ENCODE data around the gene ASXL1. TPM values are rescaled to one million over a fixed set of nuclear protein-coding genes. Genes with fewer than 3 reads are reported as not detected.
A peak's percentile ranks its signal among the peaks of the same experiment; 100 is the strongest.
"Not testable (repeated sequence)": the region's sequence is repeated elsewhere in the genome, so short reads cannot be mapped to it uniquely, and the experiment has no call there.

Gene ASXL1
- total RNA-seq, 1 donor from 2014 or later, result 142 TPM

- DNase-seq, result peak; percentile 73
- intact Hi-C loops (cut with micrococcal nuclease), result loop anchor here (5.0 kb wide), 2 partner anchors 37 to 128 kb away; no protein-coding TSS in a partner anchor
- Mint-ChIP-seq H3K9me3 (no peaks in the 10 kb centered on the region), H3K36me3 (ENCODE audit: low read depth) (peaks cover 27% of the 10 kb centered on the region), H3K4me1 (peaks cover 59% of the 10 kb centered on the region), H3K27me3 (no peaks in the 10 kb centered on the region), H3K27ac (peak overlapping the region; percentile 82), H3K4me3 (peak overlapping the region; percentile 90)
Measured at GRCh38 chr20:32359633-32360332, 1.7 kb downstream of the ASXL1 start.

- DNase-seq, result no peak
- peaks cover 27% of the 10 kb centered on the region for H3K36me3 Mint-ChIP-seq (ENCODE audit: low read depth)
- H3K4me3 Mint-ChIP-seq, result peak overlapping the region; percentile 90
- peak overlapping the region; percentile 45 for H3K27ac Mint-ChIP-seq
- no peaks in the 10 kb centered on the region for H3K9me3 Mint-ChIP-seq
- intact Hi-C loops (cut with micrococcal nuclease), result no loop called here
- H3K27me3 Mint-ChIP-seq, result no peaks in the 10 kb centered on the region
- H3K4me1 Mint-ChIP-seq, result peaks cover 59% of the 10 kb centered on the region
Measured at GRCh38 chr20:32360333-32360634, 2.2 kb downstream of the ASXL1 start.

- Mint-ChIP-seq H3K4me1 (peaks cover 61% of the 10 kb centered on the region), H3K9me3 (no peaks in the 10 kb centered on the region), H3K27ac (peak overlapping the region; percentile 12), H3K27me3 (no peaks in the 10 kb centered on the region), H3K36me3 (ENCODE audit: low read depth) (peaks cover 37% of the 10 kb centered on the region), H3K4me3 (peak overlapping the region; percentile 90)
- intact Hi-C loops (cut with micrococcal nuclease), result no loop called here
- no peak for DNase-seq
Measured at GRCh38 chr20:32362901-32363364, 4.8 kb downstream of the ASXL1 start.

GRCh38 chr20:32363492-32363891, 5.4 kb downstream of the ASXL1 start:
- Mint-ChIP-seq H3K36me3 (ENCODE audit: low read depth) (peaks cover 41% of the 10 kb centered on the region), H3K9me3 (no peaks in the 10 kb centered on the region), H3K27me3 (no peaks in the 10 kb centered on the region), H3K4me1 (peaks cover 67% of the 10 kb centered on the region), H3K4me3 (no peak overlapping the region), H3K27ac (peak overlapping the region; percentile 11)
- intact Hi-C loops (cut with micrococcal nuclease), result no loop called here
- no peak for DNase-seq

- peak overlapping the region; percentile 1 for H3K27ac Mint-ChIP-seq
- H3K9me3 Mint-ChIP-seq, result no peaks in the 10 kb centered on the region
- no peak for DNase-seq
- intact Hi-C loops (cut with micrococcal nuclease), result loop anchor here (5.0 kb wide), 2 partner anchors 32 to 38 kb away; no protein-coding TSS in a partner anchor
- peaks cover 71% of the 10 kb centered on the region for H3K4me1 Mint-ChIP-seq
- no peaks in the 10 kb centered on the region for H3K27me3 Mint-ChIP-seq
- peaks cover 44% of the 10 kb centered on the region for H3K36me3 Mint-ChIP-seq (ENCODE audit: low read depth)
- H3K4me3 Mint-ChIP-seq, result peak overlapping the region; percentile 1
Measured at GRCh38 chr20:32364554-32365208, 6.5 kb downstream of the ASXL1 start.

- Mint-ChIP-seq H3K9me3 (no peaks in the 10 kb centered on the region), H3K27me3 (no peaks in the 10 kb centered on the region), H3K4me1 (peaks cover 62% of the 10 kb centered on the region), H3K36me3 (ENCODE audit: low read depth) (peaks cover 41% of the 10 kb centered on the region), H3K27ac (no peak overlapping the region), H3K4me3 (no peak overlapping the region)
- intact Hi-C loops (cut with micrococcal nuclease), result loop anchor here (5.0 kb wide), 2 partner anchors 33 to 37 kb away; no protein-coding TSS in a partner anchor
- DNase-seq, result no peak
Measured at GRCh38 chr20:32365564-32365963, 7.4 kb downstream of the ASXL1 start.

GRCh38 chr20:32366380-32366779, 8.2 kb downstream of the ASXL1 start:
- no peaks in the 10 kb centered on the region for H3K27me3 Mint-ChIP-seq
- H3K4me1 Mint-ChIP-seq, result peaks cover 61% of the 10 kb centered on the region
- intact Hi-C loops (cut with micrococcal nuclease), result loop anchor here (5.0 kb wide), 2 partner anchors 34 to 36 kb away; no protein-coding TSS in a partner anchor
- no peaks in the 10 kb centered on the region for H3K9me3 Mint-ChIP-seq
- H3K4me3 Mint-ChIP-seq, result no peak overlapping the region
- no peak for DNase-seq
- H3K27ac Mint-ChIP-seq, result peak overlapping the region; percentile 50
- peaks cover 44% of the 10 kb centered on the region for H3K36me3 Mint-ChIP-seq (ENCODE audit: low read depth)

GRCh38 chr20:32368323-32368722, 10.2 kb downstream of the ASXL1 start:
- no peak overlapping the region for H3K27ac Mint-ChIP-seq
- H3K36me3 Mint-ChIP-seq (ENCODE audit: low read depth), result peaks cover 40% of the 10 kb centered on the region
- no peak overlapping the region for H3K4me3 Mint-ChIP-seq
- DNase-seq, result no peak
- H3K9me3 Mint-ChIP-seq, result no peaks in the 10 kb centered on the region
- H3K4me1 Mint-ChIP-seq, result peaks cover 44% of the 10 kb centered on the region
- no peaks in the 10 kb centered on the region for H3K27me3 Mint-ChIP-seq
- intact Hi-C loops (cut with micrococcal nuclease), result loop anchor here (5.0 kb wide), 2 partner anchors 34 to 36 kb away; no protein-coding TSS in a partner anchor

- Mint-ChIP-seq H3K4me3 (no peak overlapping the region), H3K4me1 (peaks cover 38% of the 10 kb centered on the region), H3K36me3 (ENCODE audit: low read depth) (peaks cover 43% of the 10 kb centered on the region), H3K27ac (peak overlapping the region; percentile 36), H3K27me3 (no peaks in the 10 kb centered on the region), H3K9me3 (no peaks in the 10 kb centered on the region)
- no peak for DNase-seq
- intact Hi-C loops (cut with micrococcal nuclease), result loop anchor here (5.0 kb wide), 2 partner anchors 33 to 37 kb away; no protein-coding TSS in a partner anchor
Measured at GRCh38 chr20:32368925-32369324, 10.8 kb downstream of the ASXL1 start.

GRCh38 chr20:32370897-32371296, 12.8 kb downstream of the ASXL1 start:
- intact Hi-C loops (cut with micrococcal nuclease), result no loop called here
- Mint-ChIP-seq H3K27ac (no peak overlapping the region), H3K4me3 (no peak overlapping the region), H3K4me1 (peaks cover 27% of the 10 kb centered on the region), H3K9me3 (no peaks in the 10 kb centered on the region), H3K36me3 (ENCODE audit: low read depth) (peaks cover 46% of the 10 kb centered on the region), H3K27me3 (no peaks in the 10 kb centered on the region)
- no peak for DNase-seq

GRCh38 chr20:32378461-32378860, 20.3 kb downstream of the ASXL1 start:
- Mint-ChIP-seq H3K36me3 (ENCODE audit: low read depth) (peaks cover 31% of the 10 kb centered on the region), H3K4me1 (peaks cover 5% of the 10 kb centered on the region), H3K4me3 (no peak overlapping the region), H3K27ac (no peak overlapping the region), H3K27me3 (no peaks in the 10 kb centered on the region), H3K9me3 (no peaks in the 10 kb centered on the region)
- no peak for DNase-seq
- intact Hi-C loops (cut with micrococcal nuclease), result no loop called here

- H3K4me3 Mint-ChIP-seq; H3K9me3 Mint-ChIP-seq; DNase-seq; intact Hi-C loops (cut with micrococcal nuclease); H3K27me3 Mint-ChIP-seq; H3K27ac Mint-ChIP-seq: not testable (repeated sequence)
- peaks cover 16% of the 10 kb centered on the region for H3K4me1 Mint-ChIP-seq
- H3K36me3 Mint-ChIP-seq (ENCODE audit: low read depth), result peaks cover 34% of the 10 kb centered on the region
Measured at GRCh38 chr20:32380037-32380436, 21.9 kb downstream of the ASXL1 start.

GRCh38 chr20:32380745-32381144, 22.6 kb downstream of the ASXL1 start:
- intact Hi-C loops (cut with micrococcal nuclease), result no loop called here
- no peaks in the 10 kb centered on the region for H3K27me3 Mint-ChIP-seq
- no peak overlapping the region for H3K27ac Mint-ChIP-seq
- peaks cover 19% of the 10 kb centered on the region for H3K4me1 Mint-ChIP-seq
- no peak overlapping the region for H3K4me3 Mint-ChIP-seq
- no peak for DNase-seq
- peaks cover 36% of the 10 kb centered on the region for H3K36me3 Mint-ChIP-seq (ENCODE audit: low read depth)
- H3K9me3 Mint-ChIP-seq, result no peaks in the 10 kb centered on the region
